H9 (cell line): Measurements from ENCODE around the gene ARHGEF25. TPM values are rescaled to one million over a fixed set of nuclear protein-coding genes. Genes with fewer than 3 reads are reported as not detected.

Experiments used
- DNase-seq: peaks from one replicate; pipeline ENCODE4 v3.0.0-alpha.2; 2017
- H2AFZ ChIP-seq: one replicate; pipeline ENCODE4 v1.6.1; 2013; ENCODE audit warnings: mild to moderate bottlenecking, low read length, control low read depth, moderate library complexity
- H2AK5ac ChIP-seq: 2 replicates; pipeline ENCODE4 v1.6.1; 2013; ENCODE audit warnings: low read length, control low read depth, mixed read lengths; ENCODE audit not compliant: insufficient read length
- H2BK120ac ChIP-seq: one replicate; pipeline ENCODE4 v1.6.1; 2013; ENCODE audit warnings: low read depth, mild to moderate bottlenecking, low read length, control low read depth, inconsistent platforms; ENCODE audit not compliant: poor library complexity, severe bottlenecking
- H2BK12ac ChIP-seq: 2 replicates; pipeline ENCODE4 v1.6.1; 2013; ENCODE audit warnings: low read length, control low read depth, mixed read lengths, low read depth; ENCODE audit not compliant: insufficient read length
- H2BK15ac ChIP-seq: 2 replicates; pipeline ENCODE4 v1.6.1; 2013; ENCODE audit warnings: low read depth, low read length, control low read depth
- H2BK20ac ChIP-seq: one replicate; pipeline ENCODE4 v1.6.1; 2013; ENCODE audit warnings: low read depth, mild to moderate bottlenecking, low read length, control low read depth, inconsistent platforms; ENCODE audit not compliant: poor library complexity, severe bottlenecking
- H2BK5ac ChIP-seq: 2 replicates; pipeline ENCODE4 v1.6.1; 2013; ENCODE audit warnings: low read length, control low read depth, mixed read lengths; ENCODE audit not compliant: insufficient read length
- H3K14ac ChIP-seq: 2 replicates; pipeline ENCODE4 v1.6.1; 2013; ENCODE audit warnings: low read length, control low read depth; ENCODE audit not compliant: insufficient read depth
- H3K18ac ChIP-seq: 2 replicates; pipeline ENCODE4 v1.6.1; 2013; ENCODE audit warnings: low read depth, mild to moderate bottlenecking, mixed read lengths, low read length, control low read depth; ENCODE audit not compliant: insufficient read length
- H3K23ac ChIP-seq: 2 replicates; pipeline ENCODE4 v1.6.1; 2013; ENCODE audit warnings: low read length, control low read depth, mixed read lengths, low read depth; ENCODE audit not compliant: insufficient read length
- H3K23me2 ChIP-seq: 2 replicates; pipeline ENCODE4 v1.6.1; 2013; ENCODE audit warnings: low read depth, mild to moderate bottlenecking, mixed read lengths, low read length, control low read depth; ENCODE audit not compliant: insufficient read length, poor library complexity, severe bottlenecking
- H3K27ac ChIP-seq: 2 replicates; pipeline ENCODE4 v1.5.1; 2013; ENCODE audit warnings: low read length, control low read depth, mixed read lengths, low read depth; ENCODE audit not compliant: insufficient read length
- H3K27me3 ChIP-seq: 2 replicates; pipeline ENCODE4 v1.6.1; 2013; ENCODE audit warnings: low read length, control low read depth, inconsistent platforms; ENCODE audit not compliant: insufficient read depth
- H3K4ac ChIP-seq: 2 replicates; pipeline ENCODE4 v1.6.1; 2013; ENCODE audit warnings: low read depth, mild to moderate bottlenecking, control low read depth, inconsistent platforms, low read length, moderate library complexity
- H3K4me1 ChIP-seq: 2 replicates; pipeline ENCODE4 v1.6.1; 2013; ENCODE audit warnings: low read length, control low read depth, inconsistent platforms; ENCODE audit not compliant: insufficient read depth
- H3K4me2 ChIP-seq: 2 replicates; pipeline ENCODE4 v1.6.1; 2013; ENCODE audit warnings: low read length, control low read depth, mixed read lengths; ENCODE audit not compliant: insufficient read length, insufficient read depth
- H3K56ac ChIP-seq: 2 replicates; pipeline ENCODE4 v1.6.1; 2013; ENCODE audit warnings: low read depth, mild to moderate bottlenecking, mixed read lengths, low read length, control low read depth; ENCODE audit not compliant: insufficient read length
- H3K79me1 ChIP-seq: 2 replicates; pipeline ENCODE4 v1.6.1; 2013; ENCODE audit warnings: low read depth, mild to moderate bottlenecking, moderate library complexity, low read length, control low read depth, inconsistent platforms; ENCODE audit not compliant: insufficient read depth, poor library complexity, severe bottlenecking
- H3K79me2 ChIP-seq: 2 replicates; pipeline ENCODE4 v1.6.1; 2013; ENCODE audit warnings: low read length, control low read depth, inconsistent platforms; ENCODE audit not compliant: insufficient read depth
- H3K9ac ChIP-seq: 2 replicates; pipeline ENCODE4 v1.6.1; 2013; ENCODE audit warnings: low read length, control low read depth, mixed read lengths; ENCODE audit not compliant: insufficient read length; ENCODE audit errors: extremely low read depth
- H3K9me3 ChIP-seq: one replicate; pipeline ENCODE4 v1.6.1; 2013; ENCODE audit warnings: low read depth, low read length, inconsistent platforms; ENCODE audit not compliant: control insufficient read depth
- H3T11ph ChIP-seq: one replicate; pipeline ENCODE4 v1.6.1; 2013; ENCODE audit warnings: mild to moderate bottlenecking, low read length, control low read depth, inconsistent platforms
- H4K20me1 ChIP-seq: one replicate; pipeline ENCODE4 v1.6.1; 2013; ENCODE audit not compliant: control insufficient read depth, insufficient read length, insufficient read depth
- H4K5ac ChIP-seq: 2 replicates; pipeline ENCODE4 v1.6.1; 2013; ENCODE audit warnings: low read depth, mild to moderate bottlenecking, mixed read lengths, low read length, control low read depth; ENCODE audit not compliant: insufficient read length
- H4K8ac ChIP-seq: replicated peaks from 2 replicates; pipeline ENCODE4 v1.6.1; 2013; ENCODE audit warnings: low read length, control low read depth, mixed read lengths, low read depth; ENCODE audit not compliant: insufficient read length
- H4K91ac ChIP-seq: 2 replicates; pipeline ENCODE4 v1.6.1; 2013; ENCODE audit warnings: low read depth, mild to moderate bottlenecking, moderate library complexity, mixed read lengths, low read length, control low read depth; ENCODE audit not compliant: insufficient read length
- H3K27ac Mint-ChIP-seq, 3 experiments: 2 replicates in 2 of 3; 3 replicates in 1 of 3; pipeline ENCODE4 v1.8.0; 2020 to 2021; ENCODE audit warnings: mixed read lengths in 3 of 3, mild to moderate bottlenecking in 1 of 3, moderate library complexity in 1 of 3
- H3K27me3 Mint-ChIP-seq: 2 replicates; pipeline ENCODE4 v1.8.0; 2021; ENCODE audit warnings: low read depth, mild to moderate bottlenecking, moderate library complexity, mixed read lengths
- H3K36me3 Mint-ChIP-seq, 3 experiments: 2 replicates in 2 of 3; 3 replicates in 1 of 3; pipeline ENCODE4 v1.8.0; 2020 to 2021; ENCODE audit warnings: low read depth in 3 of 3, mixed read lengths in 3 of 3; ENCODE audit not compliant: insufficient read depth in 1 of 3
- H3K4me1 Mint-ChIP-seq, 2 experiments: 2 replicates each; pipeline ENCODE4 v1.8.0; 2020; ENCODE audit warnings: mixed read lengths in 2 of 2
- H3K4me3 Mint-ChIP-seq, 2 experiments: 2 replicates in 1 of 2; 3 replicates in 1 of 2; pipeline ENCODE4 v1.8.0; 2020 to 2021; ENCODE audit warnings: mild to moderate bottlenecking in 2 of 2, mixed read lengths in 2 of 2, moderate library complexity in 1 of 2
- H3K9me3 Mint-ChIP-seq, 2 experiments: 2 replicates in 1 of 2; 3 replicates in 1 of 2; pipeline ENCODE4 v1.8.0; 2020; ENCODE audit warnings: mild to moderate bottlenecking in 2 of 2, mixed read lengths in 2 of 2, moderate library complexity in 1 of 2
- whole genome bisulfite sequencing: extraction: QIAGEN DNeasy Blood & Tissue Kit; methylation state at CpG from one replicate; pipeline ENCODE4 v1.1.7; 2013; ENCODE audit warnings: missing lambda C conversion rate, low lambda C conversion rate, mixed read lengths; ENCODE audit not compliant: insufficient read length; ENCODE audit errors: extremely low coverage; 5-methylcytosine and 5-hydroxymethylcytosine counted together
- total RNA-seq: library from RNA; stranded (reverse); gene quantifications from 2 replicates; pipeline ENCODE4 v1.2.1, GENCODE V29; 2021
- TF ChIP-seq, protein P1 (sequence below): fragments of 200-600 bp; sonication (generic); conservative IDR thresholded peaks from 3 replicates; pipeline ENCODE4 v1.8.0; 2021; ENCODE audit warnings: antibody characterized with exemption, mild to moderate bottlenecking

The ARHGEF25 gene
- total RNA-seq, 1 experiment from 2014 or later: 22.6 TPM

- Mint-ChIP-seq H3K27ac (no peak overlapping the region), H3K36me3 (peaks cover 0 to 12% (median 7%) of the 10 kb centered on the region in 3 experiments; a peak in 3 of 7 replicates), H3K4me3 (no peak overlapping the region), H3K27me3 (peaks cover 23% of the 10 kb centered on the region), H3K9me3 (peaks cover 73 to 79% of the 10 kb centered on the region in 2 experiments), H3K4me1 (no peaks in the 10 kb centered on the region)
- TF ChIP-seq, protein P1, sequence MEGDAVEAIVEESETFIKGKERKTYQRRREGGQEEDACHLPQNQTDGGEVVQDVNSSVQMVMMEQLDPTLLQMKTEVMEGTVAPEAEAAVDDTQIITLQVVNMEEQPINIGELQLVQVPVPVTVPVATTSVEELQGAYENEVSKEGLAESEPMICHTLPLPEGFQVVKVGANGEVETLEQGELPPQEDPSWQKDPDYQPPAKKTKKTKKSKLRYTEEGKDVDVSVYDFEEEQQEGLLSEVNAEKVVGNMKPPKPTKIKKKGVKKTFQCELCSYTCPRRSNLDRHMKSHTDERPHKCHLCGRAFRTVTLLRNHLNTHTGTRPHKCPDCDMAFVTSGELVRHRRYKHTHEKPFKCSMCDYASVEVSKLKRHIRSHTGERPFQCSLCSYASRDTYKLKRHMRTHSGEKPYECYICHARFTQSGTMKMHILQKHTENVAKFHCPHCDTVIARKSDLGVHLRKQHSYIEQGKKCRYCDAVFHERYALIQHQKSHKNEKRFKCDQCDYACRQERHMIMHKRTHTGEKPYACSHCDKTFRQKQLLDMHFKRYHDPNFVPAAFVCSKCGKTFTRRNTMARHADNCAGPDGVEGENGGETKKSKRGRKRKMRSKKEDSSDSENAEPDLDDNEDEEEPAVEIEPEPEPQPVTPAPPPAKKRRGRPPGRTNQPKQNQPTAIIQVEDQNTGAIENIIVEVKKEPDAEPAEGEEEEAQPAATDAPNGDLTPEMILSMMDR: no peak
- Histone ChIP-seq H2BK20ac (no peak overlapping the region), H3K27me3 (no peaks in the 10 kb centered on the region), H4K8ac (no peak overlapping the region), H2BK15ac (no peak overlapping the region), H3K9me3 (no peaks in the 10 kb centered on the region), H3K79me1 (no peaks in the 10 kb centered on the region), H4K5ac (no peak overlapping the region), H3K79me2 (no peaks in the 10 kb centered on the region), H2BK12ac (no peak overlapping the region), H3K14ac (no peak overlapping the region), H3K4me1 (no peaks in the 10 kb centered on the region), H2BK120ac (no peak overlapping the region), H2AFZ (no peak overlapping the region), H3K56ac (no peak overlapping the region), H3T11ph (no peak overlapping the region), H2BK5ac (no peak overlapping the region), H3K9ac (no peak overlapping the region), H3K23ac (no peak overlapping the region), H3K27ac (no peak overlapping the region), H2AK5ac (no peak overlapping the region), H4K91ac (no peak overlapping the region), H3K23me2 (no peaks in the 10 kb centered on the region), H3K4ac (no peak overlapping the region), H4K20me1 (no peaks in the 10 kb centered on the region), H3K4me2 (no peak overlapping the region), H3K18ac (no peak overlapping the region)
- DNase-seq: no peak
- no CpG with 5 or more reads among the region's 3 CpGs for WGBS
These were observed 47.7 kb downstream of the ARHGEF25 start for GRCh38 chr12:57658890-57659289.
